Transverse colon (tissue), 4 donors: ENCODE measurements around the gene RETREG1.

Experiments
- POLR2A ChIP-seq: fragments of 450-650 bp; IDR thresholded peaks from one replicate; pipeline ENCODE4 v1.6.1; 2016; ENCODE audit warnings: antibody characterized with exemption, mild to moderate bottlenecking, moderate library complexity
- POLR2AphosphoS5 ChIP-seq, 3 donors: sonication (generic); formaldehyde crosslinking; IDR thresholded peaks; one replicate each; pipeline ENCODE4 v1.6.1; 2016; ENCODE audit warnings: antibody characterized with exemption in 3 of 3
- TF ChIP-seq, protein P1 (sequence below), 5 experiments: fragments of 200-600 bp in 3 of 5; fragments of 450-650 bp in 2 of 5; sonication (generic) in 3 of 5; IDR thresholded peaks; 1 replicate in 2 of 5; 2 replicates in 3 of 5; pipeline ENCODE4 v1.5.1; 2016 to 2017; ENCODE audit warnings: antibody characterized with exemption in 5 of 5, inconsistent platforms in 3 of 5, mild to moderate bottlenecking in 2 of 5, moderate library complexity in 1 of 5

DNA sequence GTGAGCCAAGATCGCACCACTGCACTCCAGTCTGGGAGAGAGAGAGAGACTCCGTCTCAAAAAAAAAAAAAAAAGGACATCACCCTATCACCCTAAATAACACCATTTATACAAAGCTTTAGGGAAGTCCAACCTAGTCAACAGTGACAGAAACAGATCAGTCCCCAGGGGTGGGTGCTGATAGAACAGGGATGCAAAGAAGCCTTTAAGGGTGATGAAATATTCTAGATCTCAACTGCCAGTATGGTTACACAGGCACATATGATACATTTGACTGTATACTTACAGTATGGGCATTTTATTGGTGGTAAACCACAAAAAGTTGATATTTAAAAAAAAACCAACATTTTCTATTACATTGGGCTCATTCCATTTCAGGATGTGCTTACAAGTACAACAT, 4.8 kb downstream of the RETREG1 start:
- no peak for TF ChIP-seq POLR2A
- TF ChIP-seq, protein P1, sequence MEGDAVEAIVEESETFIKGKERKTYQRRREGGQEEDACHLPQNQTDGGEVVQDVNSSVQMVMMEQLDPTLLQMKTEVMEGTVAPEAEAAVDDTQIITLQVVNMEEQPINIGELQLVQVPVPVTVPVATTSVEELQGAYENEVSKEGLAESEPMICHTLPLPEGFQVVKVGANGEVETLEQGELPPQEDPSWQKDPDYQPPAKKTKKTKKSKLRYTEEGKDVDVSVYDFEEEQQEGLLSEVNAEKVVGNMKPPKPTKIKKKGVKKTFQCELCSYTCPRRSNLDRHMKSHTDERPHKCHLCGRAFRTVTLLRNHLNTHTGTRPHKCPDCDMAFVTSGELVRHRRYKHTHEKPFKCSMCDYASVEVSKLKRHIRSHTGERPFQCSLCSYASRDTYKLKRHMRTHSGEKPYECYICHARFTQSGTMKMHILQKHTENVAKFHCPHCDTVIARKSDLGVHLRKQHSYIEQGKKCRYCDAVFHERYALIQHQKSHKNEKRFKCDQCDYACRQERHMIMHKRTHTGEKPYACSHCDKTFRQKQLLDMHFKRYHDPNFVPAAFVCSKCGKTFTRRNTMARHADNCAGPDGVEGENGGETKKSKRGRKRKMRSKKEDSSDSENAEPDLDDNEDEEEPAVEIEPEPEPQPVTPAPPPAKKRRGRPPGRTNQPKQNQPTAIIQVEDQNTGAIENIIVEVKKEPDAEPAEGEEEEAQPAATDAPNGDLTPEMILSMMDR (IDR thresholded peaks at IDR 0.05) = no peak
- no peak for TF ChIP-seq POLR2AphosphoS5 (IDR thresholded peaks at IDR 0.05)
